Mucosa of descending colon (tissue), 3 donors: ENCODE measurements around the gene BCAR3. TPM values are rescaled to one million over a fixed set of nuclear protein-coding genes. Genes with fewer than 3 reads are reported as not detected.
A peak's percentile ranks its signal among the peaks of the same experiment; 100 is the strongest.

Experiments
- ATAC-seq: fragments of 200-7000 bp; cut with Tn5 transposase; one replicate; pipeline ENCODE4 v1.9.1; 2020; ENCODE audit warnings: mild to moderate bottlenecking, moderate library complexity
- DNase-seq, 3 donors: peaks; one replicate each; pipeline ENCODE4 v3.0.0-alpha.2; 2020
- H3K36me3 ChIP-seq: fragments of 200-600 bp; one replicate; pipeline ENCODE4 v1.8.0; 2021; ENCODE audit warnings: low read depth, mild to moderate bottlenecking
- H3K4me1 ChIP-seq: fragments of 200-600 bp; one replicate; pipeline ENCODE4 v1.8.0; 2021; ENCODE audit warnings: low read depth, mild to moderate bottlenecking
- H3K4me3 ChIP-seq: fragments of 200-600 bp; one replicate; pipeline ENCODE4 v1.8.0; 2021; ENCODE audit warnings: mild to moderate bottlenecking
- H3K9me3 ChIP-seq: fragments of 200-600 bp; one replicate; pipeline ENCODE4 v1.8.0; 2021; ENCODE audit warnings: mild to moderate bottlenecking
- intact Hi-C, 2 donors: fragments of 100-400 bp; cut with DNase I in 1 of 2; cut with micrococcal nuclease in 1 of 2; formaldehyde crosslinking; loops; one replicate each; pipeline versions ENCODE4 v1.11.0 to v1.11.1; 2022; cut with DNase I, micrococcal nuclease
- total RNA-seq, 3 donors: library from RNA; stranded (reverse); fragmentation: NEBNext Ultra II Directional in 2 of 3; extraction: Animal tissue kit (Norgen Biotek cat#: 25700) in 2 of 3; gene quantifications; one replicate each; pipeline versions ENCODE4 v1.2.1 to v1.2.4, GENCODE V29; 2021 to 2023
- TF ChIP-seq, protein P1 (sequence below): fragments of 200-600 bp; IDR thresholded peaks from one replicate; pipeline ENCODE4 v1.8.0; 2022; ENCODE audit warnings: antibody characterized with exemption, mild to moderate bottlenecking
- donor health status: DM: no; HTN: no; CAD: no; lungs with moderate emphysema.
- donor health status: DM: no; HTN: no; CAD: no.
- donor health status: DM: no; HTN: yes; CAD: no.

The BCAR3 gene
- total RNA-seq, 3 donors from 2014 or later = 37.2 to 73.7 (median 54.3) TPM

DNA sequence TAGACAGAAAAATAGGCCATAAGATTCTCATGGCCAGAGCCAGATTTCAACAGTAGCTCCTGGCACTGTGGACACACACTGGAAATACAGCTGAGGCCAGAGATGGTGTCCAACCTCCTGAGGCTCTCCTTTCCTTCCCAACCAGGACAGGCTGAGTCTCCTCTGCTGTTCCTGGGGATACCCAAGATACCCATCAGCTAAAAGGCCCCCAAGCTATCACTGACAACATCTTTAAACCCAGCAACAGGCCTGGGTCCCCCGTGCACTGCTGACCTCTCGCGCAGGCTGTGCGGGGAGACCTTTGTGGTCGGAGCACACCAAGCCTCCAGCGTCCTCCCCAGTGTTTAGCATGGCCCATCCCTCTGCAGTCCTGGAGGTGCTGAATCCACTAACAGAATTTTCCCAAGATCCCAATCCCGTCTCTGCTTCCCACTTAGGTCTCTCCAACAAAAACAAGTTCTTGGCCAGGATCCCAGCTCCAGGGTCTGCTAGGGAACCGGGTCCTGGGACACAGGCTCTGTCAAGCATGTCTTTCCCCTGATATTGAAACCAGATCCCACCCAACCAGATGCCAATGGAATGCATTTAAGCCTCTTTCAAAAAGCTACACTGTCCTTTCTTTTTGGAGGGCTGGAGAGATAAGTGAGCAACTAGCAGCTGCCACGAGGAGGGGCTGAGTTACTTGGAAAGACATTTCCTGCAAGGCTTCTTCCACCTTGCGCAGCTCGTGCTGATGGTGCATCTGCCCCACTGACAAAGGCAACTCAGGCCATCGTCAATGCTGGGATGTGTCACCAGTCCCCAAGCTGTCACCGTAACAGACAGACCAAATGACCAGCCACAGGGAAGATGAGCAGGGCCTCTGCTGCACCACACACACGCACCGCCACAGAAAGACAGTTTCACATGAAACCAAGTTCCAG is 73.2 kb downstream of the BCAR3 start:
- TF ChIP-seq, protein P1, sequence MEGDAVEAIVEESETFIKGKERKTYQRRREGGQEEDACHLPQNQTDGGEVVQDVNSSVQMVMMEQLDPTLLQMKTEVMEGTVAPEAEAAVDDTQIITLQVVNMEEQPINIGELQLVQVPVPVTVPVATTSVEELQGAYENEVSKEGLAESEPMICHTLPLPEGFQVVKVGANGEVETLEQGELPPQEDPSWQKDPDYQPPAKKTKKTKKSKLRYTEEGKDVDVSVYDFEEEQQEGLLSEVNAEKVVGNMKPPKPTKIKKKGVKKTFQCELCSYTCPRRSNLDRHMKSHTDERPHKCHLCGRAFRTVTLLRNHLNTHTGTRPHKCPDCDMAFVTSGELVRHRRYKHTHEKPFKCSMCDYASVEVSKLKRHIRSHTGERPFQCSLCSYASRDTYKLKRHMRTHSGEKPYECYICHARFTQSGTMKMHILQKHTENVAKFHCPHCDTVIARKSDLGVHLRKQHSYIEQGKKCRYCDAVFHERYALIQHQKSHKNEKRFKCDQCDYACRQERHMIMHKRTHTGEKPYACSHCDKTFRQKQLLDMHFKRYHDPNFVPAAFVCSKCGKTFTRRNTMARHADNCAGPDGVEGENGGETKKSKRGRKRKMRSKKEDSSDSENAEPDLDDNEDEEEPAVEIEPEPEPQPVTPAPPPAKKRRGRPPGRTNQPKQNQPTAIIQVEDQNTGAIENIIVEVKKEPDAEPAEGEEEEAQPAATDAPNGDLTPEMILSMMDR = no peak
- H3K4me3 ChIP-seq = no peak overlapping the region
- H3K9me3 ChIP-seq = no peaks in the 10 kb centered on the region
- no peak for ATAC-seq
- peaks cover 4% of the 10 kb centered on the region for H3K4me1 ChIP-seq
- no peaks in the 10 kb centered on the region for H3K36me3 ChIP-seq
- DNase-seq = no peak
- intact Hi-C loops = loop anchor here in 1 of 2 donors (10.0 kb wide), 1 partner anchor 164 kb away; the partner anchor contains the start of gene FNBP1L

DNA sequence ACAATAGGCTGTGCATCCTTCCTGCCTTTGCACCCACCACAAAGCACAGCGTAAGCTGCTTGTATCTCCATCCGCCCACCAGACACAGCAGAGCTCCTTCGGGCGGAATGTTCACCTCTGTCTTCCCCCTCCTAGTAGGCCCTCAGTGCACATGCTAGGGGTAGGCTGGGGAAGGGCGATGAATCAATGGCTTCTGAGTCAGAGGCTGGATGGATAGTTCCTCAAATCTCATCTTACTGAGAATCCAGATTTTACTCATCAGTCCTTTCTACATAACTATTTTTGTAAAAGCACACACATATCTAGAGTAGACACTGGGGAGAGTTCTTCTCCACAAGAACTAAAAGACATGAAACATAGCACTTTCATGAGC is 73.8 kb downstream of the BCAR3 start:
- no peak overlapping the region for H3K4me3 ChIP-seq
- H3K4me1 ChIP-seq = peaks cover 4% of the 10 kb centered on the region
- H3K36me3 ChIP-seq = no peaks in the 10 kb centered on the region
- H3K9me3 ChIP-seq = no peaks in the 10 kb centered on the region
- DNase-seq = no peak
- no peak for ATAC-seq
- TF ChIP-seq, protein P1 = no peak
- intact Hi-C loops = loop anchor here in 1 of 2 donors (10.0 kb wide), 1 partner anchor 163 kb away; the partner anchor contains the start of gene FNBP1L

DNA sequence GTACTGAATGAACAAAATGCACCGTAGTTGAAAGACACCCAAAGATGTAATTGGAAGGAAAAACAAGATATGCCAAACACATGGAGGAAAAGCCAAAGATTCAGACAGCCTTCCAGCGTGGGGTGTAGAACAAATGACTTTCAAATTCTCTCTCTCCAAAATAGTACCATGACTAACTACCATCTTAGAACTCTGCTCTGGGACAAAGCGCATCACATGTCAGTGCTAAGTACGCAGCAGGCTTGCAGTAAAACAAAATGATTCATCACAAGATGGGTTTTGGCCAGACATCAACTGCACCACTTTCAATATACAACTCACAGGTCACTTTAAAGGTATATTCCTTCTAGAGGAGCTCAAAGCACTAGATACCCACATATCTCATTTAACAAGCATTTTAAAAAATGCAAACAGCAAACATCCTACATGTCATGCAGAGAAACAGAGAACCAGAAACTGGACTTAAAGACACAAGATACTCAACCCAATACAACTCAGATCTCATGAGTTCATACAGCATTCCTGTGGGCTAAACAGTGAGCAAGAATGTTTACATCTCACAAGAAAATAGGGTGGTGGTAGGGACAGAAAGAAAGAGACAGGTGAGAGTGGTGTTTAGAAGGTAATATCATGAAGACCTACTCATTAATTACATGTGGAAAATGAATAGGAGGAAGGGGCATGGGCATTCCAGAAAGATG is 75.7 kb downstream of the BCAR3 start:
- Histone ChIP-seq H3K4me3 (no peak overlapping the region), H3K9me3 (no peaks in the 10 kb centered on the region), H3K36me3 (no peaks in the 10 kb centered on the region), H3K4me1 (peaks cover 4% of the 10 kb centered on the region)
- intact Hi-C loops = loop anchor here in 1 of 2 donors (10.0 kb wide), 1 partner anchor 161 kb away; the partner anchor contains the start of gene FNBP1L
- TF ChIP-seq, protein P1 = no peak
- peak; percentile 60 for ATAC-seq
- no peak for DNase-seq

DNA sequence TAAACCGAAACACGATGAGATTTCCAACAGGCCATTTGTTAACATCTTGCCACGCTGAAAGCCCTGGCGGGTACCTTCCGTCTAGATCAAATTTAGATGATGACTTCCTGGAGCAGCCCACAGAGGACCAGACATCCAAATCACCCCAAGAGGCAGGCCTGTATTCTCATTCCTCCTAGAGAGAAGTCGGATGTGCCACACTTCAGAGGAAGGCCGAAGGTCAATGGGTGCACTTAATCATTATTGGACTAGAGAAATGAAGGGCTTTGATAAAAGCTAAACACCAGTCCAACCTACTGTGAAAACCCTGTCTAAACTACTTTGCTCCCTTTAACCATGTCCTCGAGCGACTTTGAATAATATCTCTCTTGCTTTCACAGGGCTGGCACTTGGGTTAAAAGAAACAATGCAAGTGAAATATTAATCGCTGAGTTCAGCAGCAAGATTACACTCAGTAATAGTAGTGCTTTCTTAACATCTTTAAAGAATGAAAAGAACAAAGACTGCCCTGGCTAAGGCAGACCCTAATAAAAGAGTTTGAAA is 76.5 kb downstream of the BCAR3 start:
- TF ChIP-seq, protein P1 = no peak
- H3K9me3 ChIP-seq = no peaks in the 10 kb centered on the region
- ATAC-seq = no peak
- H3K4me1 ChIP-seq = peaks cover 4% of the 10 kb centered on the region
- H3K4me3 ChIP-seq = no peak overlapping the region
- no peak for DNase-seq
- no peaks in the 10 kb centered on the region for H3K36me3 ChIP-seq
- intact Hi-C loops = loop anchor here in 1 of 2 donors (10.0 kb wide), 1 partner anchor 160 kb away; the partner anchor contains the start of gene FNBP1L

DNA sequence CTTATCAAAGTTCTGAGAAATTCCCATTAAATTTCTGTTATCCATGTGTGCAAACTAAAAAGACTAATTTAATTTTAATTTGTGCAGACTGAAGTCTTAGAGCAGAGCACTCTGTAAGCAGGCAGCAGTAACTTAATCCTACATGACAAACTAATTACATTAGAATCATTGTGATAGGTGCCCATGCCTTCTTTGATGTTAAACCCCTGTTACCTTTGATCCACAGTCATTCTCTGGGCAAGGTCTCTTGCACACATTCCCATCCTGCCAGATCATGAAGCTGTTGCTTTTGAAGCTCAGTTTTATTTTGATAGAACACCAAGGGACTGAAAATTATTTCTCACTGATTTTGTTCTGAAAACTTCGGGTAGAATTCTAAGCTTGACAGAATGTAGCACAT is 77.2 kb downstream of the BCAR3 start:
- Histone ChIP-seq H3K4me3 (no peak overlapping the region), H3K4me1 (peaks cover 4% of the 10 kb centered on the region), H3K36me3 (no peaks in the 10 kb centered on the region), H3K9me3 (no peaks in the 10 kb centered on the region)
- TF ChIP-seq, protein P1 = no peak
- no peak for DNase-seq
- no peak for ATAC-seq
- intact Hi-C loops = loop anchor here in 1 of 2 donors (10.0 kb wide), 1 partner anchor 160 kb away; the partner anchor contains the start of gene FNBP1L
